Measurements from ENCODE around the gene ABCA13.

GRCh38 chr7:48165157-48165556 lies 6.1 kb upstream of the ABCA13 start:
- TF ChIP-seq CTCF (IDR thresholded peaks at IDR 0.05) (no peak), POLR2AphosphoS5 (IDR thresholded peaks at IDR 0.05; ENCODE audit: low read depth, low read length) (no peak), TCF7L2 (IDR thresholded peaks at IDR 0.05; ENCODE audit: low read depth, low read length) (no peak)

All from Panc1 (cell line).